OCI-LY1 (cell line): ENCODE results near the gene GANC.

Experiments used
- H2AFZ ChIP-seq: fragments of 200-600 bp; sonication (generic), shearing (Covaris generic); 2 replicates; pipeline ENCODE4 v1.6.0; 2014; ENCODE audit warnings: antibody characterized with exemption, mild to moderate bottlenecking, low read length
- H3F3A ChIP-seq: fragments of 200-600 bp; sonication (generic), shearing (Covaris generic); 2 replicates; pipeline ENCODE4 v1.6.0; 2014; ENCODE audit warnings: mild to moderate bottlenecking, antibody characterized with exemption, low read length, moderate library complexity; ENCODE audit not compliant: insufficient read depth
- H3K27ac ChIP-seq: fragments of 200-600 bp; sonication (generic); 2 replicates; pipeline ENCODE4 v1.5.1; 2014; ENCODE audit warnings: low read length, mixed run types, mild to moderate bottlenecking, low read depth; ENCODE audit not compliant: poor library complexity, severe bottlenecking
- H3K27me3 ChIP-seq: fragments of 200-600 bp; sonication (generic); 2 replicates; pipeline ENCODE4 v1.6.0; 2014; ENCODE audit warnings: antibody characterized with exemption, mild to moderate bottlenecking, low read length, moderate library complexity; ENCODE audit not compliant: insufficient read depth
- H3K36me3 ChIP-seq: fragments of 200-600 bp; sonication (generic); 2 replicates; pipeline ENCODE4 v1.6.1; 2014; ENCODE audit warnings: mild to moderate bottlenecking, antibody characterized with exemption, low read length, moderate library complexity, mixed read lengths; ENCODE audit not compliant: insufficient read depth
- H3K4me1 ChIP-seq: fragments of 200-600 bp; sonication (generic); 2 replicates; pipeline ENCODE4 v1.5.1; 2014; ENCODE audit warnings: mild to moderate bottlenecking, low read length, moderate library complexity; ENCODE audit not compliant: insufficient read depth, severe bottlenecking
- H3K4me2 ChIP-seq: fragments of 200-600 bp; sonication (generic), shearing (Covaris generic); 2 replicates; pipeline ENCODE4 v1.6.1; 2014; ENCODE audit warnings: low read length
- H3K4me3 ChIP-seq: fragments of 200-600 bp; sonication (generic); 2 replicates; pipeline ENCODE4 v1.5.1; 2014; ENCODE audit warnings: low read length, low read depth, mild to moderate bottlenecking, mixed read lengths; ENCODE audit not compliant: poor library complexity, severe bottlenecking
- H3K79me2 ChIP-seq: fragments of 200-600 bp; shearing (Covaris generic); 2 replicates; pipeline ENCODE4 v1.6.1; 2016; ENCODE audit warnings: mixed run types, low read length, mixed read lengths; ENCODE audit not compliant: insufficient read depth
- H3K9ac ChIP-seq: fragments of 200-600 bp; sonication (generic), shearing (Covaris generic); 2 replicates; pipeline ENCODE4 v1.6.1; 2014; ENCODE audit warnings: mild to moderate bottlenecking, low read length, mixed read lengths
- H3K9me2 ChIP-seq: fragments of 200-600 bp; sonication (generic), shearing (Covaris generic); 2 replicates; pipeline ENCODE4 v1.6.1; 2014; ENCODE audit warnings: low read depth, mild to moderate bottlenecking, low read length, mixed read lengths
- H3K9me3 ChIP-seq: fragments of 200-600 bp; shearing (Covaris generic); 2 replicates; pipeline ENCODE4 v1.6.1; 2014; ENCODE audit warnings: low read length, mixed read lengths
- H4K20me1 ChIP-seq: fragments of 200-600 bp; sonication (generic), shearing (Covaris generic); 2 replicates; pipeline ENCODE4 v1.6.0; 2016; ENCODE audit warnings: mild to moderate bottlenecking, low read length; ENCODE audit not compliant: insufficient read depth
- EZH2 ChIP-seq: fragments of 200-600 bp; sonication (generic), shearing (Covaris generic); IDR thresholded peaks from 2 replicates; pipeline ENCODE4 v1.8.0; 2017; ENCODE audit warnings: borderline replicate concordance, mixed run types, mild to moderate bottlenecking, antibody characterized with exemption, low read length, moderate library complexity, mixed read lengths
- TF ChIP-seq, protein P1 (sequence below): fragments of 200-600 bp; sonication (generic), shearing (Covaris generic); IDR thresholded peaks from 2 replicates; pipeline ENCODE4 v1.5.1; 2017; ENCODE audit warnings: mild to moderate bottlenecking, antibody characterized with exemption, low read length, moderate library complexity, mixed read lengths

Gene GANC

GRCh38 chr15:42395838-42396237 lies 122.8 kb downstream of the GANC start:
- Histone ChIP-seq H3K4me1 (peaks cover 6% of the 10 kb centered on the region), H3K4me3 (no peak overlapping the region), H3K27me3 (no peaks in the 10 kb centered on the region), H3K9ac (no peak overlapping the region), H3K4me2 (no peak overlapping the region), H3K9me3 (no peaks in the 10 kb centered on the region), H3K27ac (no peak overlapping the region), H3K9me2 (no peaks in the 10 kb centered on the region), H3F3A (no peaks in the 10 kb centered on the region), H3K79me2 (no peaks in the 10 kb centered on the region), H3K36me3 (no peaks in the 10 kb centered on the region), H4K20me1 (no peaks in the 10 kb centered on the region), H2AFZ (no peak overlapping the region)
- TF ChIP-seq, protein P1, sequence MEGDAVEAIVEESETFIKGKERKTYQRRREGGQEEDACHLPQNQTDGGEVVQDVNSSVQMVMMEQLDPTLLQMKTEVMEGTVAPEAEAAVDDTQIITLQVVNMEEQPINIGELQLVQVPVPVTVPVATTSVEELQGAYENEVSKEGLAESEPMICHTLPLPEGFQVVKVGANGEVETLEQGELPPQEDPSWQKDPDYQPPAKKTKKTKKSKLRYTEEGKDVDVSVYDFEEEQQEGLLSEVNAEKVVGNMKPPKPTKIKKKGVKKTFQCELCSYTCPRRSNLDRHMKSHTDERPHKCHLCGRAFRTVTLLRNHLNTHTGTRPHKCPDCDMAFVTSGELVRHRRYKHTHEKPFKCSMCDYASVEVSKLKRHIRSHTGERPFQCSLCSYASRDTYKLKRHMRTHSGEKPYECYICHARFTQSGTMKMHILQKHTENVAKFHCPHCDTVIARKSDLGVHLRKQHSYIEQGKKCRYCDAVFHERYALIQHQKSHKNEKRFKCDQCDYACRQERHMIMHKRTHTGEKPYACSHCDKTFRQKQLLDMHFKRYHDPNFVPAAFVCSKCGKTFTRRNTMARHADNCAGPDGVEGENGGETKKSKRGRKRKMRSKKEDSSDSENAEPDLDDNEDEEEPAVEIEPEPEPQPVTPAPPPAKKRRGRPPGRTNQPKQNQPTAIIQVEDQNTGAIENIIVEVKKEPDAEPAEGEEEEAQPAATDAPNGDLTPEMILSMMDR: no peak
- TF ChIP-seq EZH2: no peak

DNA sequence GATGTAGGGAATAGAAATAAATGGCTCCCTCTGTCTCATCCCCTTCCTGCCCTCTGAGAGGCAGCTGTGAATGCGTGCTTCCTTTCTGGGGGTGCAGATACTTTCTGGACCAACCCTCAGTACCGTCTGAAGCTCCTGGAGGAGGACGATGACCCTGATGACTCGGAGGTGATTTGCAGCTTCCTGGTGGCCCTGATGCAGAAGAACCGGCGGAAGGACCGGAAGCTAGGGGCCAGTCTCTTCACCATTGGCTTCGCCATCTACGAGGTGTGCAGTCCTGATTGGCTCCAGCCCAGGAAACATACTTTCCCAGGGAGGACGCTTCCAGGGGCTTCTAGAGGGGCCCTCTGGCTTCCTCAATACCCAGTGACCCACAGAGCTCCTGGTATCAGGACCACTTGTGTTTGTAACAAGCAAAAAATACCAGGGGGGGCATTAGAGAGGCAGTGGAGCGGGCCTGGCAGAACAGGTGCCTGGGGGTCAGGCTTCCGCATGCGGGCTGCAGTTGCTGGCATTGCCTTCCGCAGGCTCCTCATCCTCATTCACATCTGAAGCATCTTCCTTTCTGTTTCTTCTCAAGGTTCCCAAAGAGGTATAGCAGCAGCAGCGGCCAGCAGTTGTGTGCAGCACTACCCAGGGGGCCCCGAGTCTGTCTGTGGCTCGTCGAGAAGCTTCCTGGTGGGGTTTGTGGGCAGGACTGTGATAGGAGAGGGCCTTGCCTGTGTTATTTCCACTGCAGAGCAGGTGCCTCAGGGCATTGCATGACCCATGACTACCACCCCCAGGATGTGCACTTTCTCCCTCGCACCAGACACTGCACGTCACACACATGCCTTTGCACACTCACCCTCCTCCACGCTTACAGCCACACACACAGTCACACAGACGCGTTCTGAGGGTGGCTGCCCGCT lies 128.8 kb downstream of the GANC start:
- Histone ChIP-seq H3K79me2 (no peaks in the 10 kb centered on the region), H3K27me3 (no peaks in the 10 kb centered on the region), H3K4me3 (peak overlapping the region; percentile 14), H3K36me3 (no peaks in the 10 kb centered on the region), H3K9ac (no peak overlapping the region), H3K9me2 (no peaks in the 10 kb centered on the region), H3K4me2 (peak overlapping the region; percentile 12; the same call in 1 of the 2 replicates), H3K4me1 (peaks cover 18% of the 10 kb centered on the region), H2AFZ (peak overlapping the region; percentile 24), H3K27ac (no peak overlapping the region), H3K9me3 (no peaks in the 10 kb centered on the region), H4K20me1 (no peaks in the 10 kb centered on the region), H3F3A (no peaks in the 10 kb centered on the region)
- TF ChIP-seq, protein P1: no peak
- TF ChIP-seq EZH2: no peak

- H3K9me2 ChIP-seq: no peaks in the 10 kb centered on the region
- no peak overlapping the region for H3K9ac ChIP-seq
- H3K79me2 ChIP-seq: no peaks in the 10 kb centered on the region
- H3K27ac ChIP-seq: no peak overlapping the region
- H4K20me1 ChIP-seq: no peaks in the 10 kb centered on the region
- no peaks in the 10 kb centered on the region for H3K27me3 ChIP-seq
- no peak overlapping the region; the same call in 1 of the 2 replicates for H3K4me2 ChIP-seq
- no peaks in the 10 kb centered on the region for H3K9me3 ChIP-seq
- peaks cover 18% of the 10 kb centered on the region for H3K4me1 ChIP-seq
- H3F3A ChIP-seq: no peaks in the 10 kb centered on the region
- TF ChIP-seq EZH2: no peak
- TF ChIP-seq, protein P1: no peak
- no peak overlapping the region for H2AFZ ChIP-seq
- no peak overlapping the region for H3K4me3 ChIP-seq
- H3K36me3 ChIP-seq: no peaks in the 10 kb centered on the region
These were observed 129.6 kb downstream of the GANC start for GRCh38 chr15:42402455-42403205.
